Right atrium auricular region (tissue), 2 donors: ENCODE measurements around the gene MGAT5. TPM values are rescaled to one million over a fixed set of nuclear protein-coding genes. Genes with fewer than 3 reads are reported as not detected.

ENCODE experiments used
- DNase-seq: peaks from one replicate; pipeline ENCODE4 v3.0.0-alpha.2; 2019; ENCODE audit warnings: low spot score
- H3K27ac ChIP-seq, 2 donors: fragments of 200-600 bp; sonication (generic); 1 replicate in 1 of 2; 2 replicates in 1 of 2; pipeline ENCODE4 v1.5.1; 2016 to 2019
- H3K27me3 ChIP-seq, 2 donors: fragments of 200-600 bp; sonication (generic); one replicate each; pipeline versions ENCODE4 v1.5.1 to v1.6.0; 2017 to 2019
- H3K36me3 ChIP-seq: fragments of 200-600 bp; sonication (generic); one replicate; pipeline ENCODE4 v1.5.1; 2016
- H3K4me1 ChIP-seq, 2 donors: fragments of 200-600 bp; sonication (generic); one replicate each; pipeline versions ENCODE4 v1.5.1 to v1.6.0; 2017 to 2019
- H3K4me3 ChIP-seq, 2 donors: fragments of 200-600 bp; sonication (generic); 1 replicate in 1 of 2; 2 replicates in 1 of 2; pipeline ENCODE4 v1.5.1; 2017 to 2019; ENCODE audit warnings: mild to moderate bottlenecking in 1 of 2, moderate library complexity in 1 of 2
- H3K9me3 ChIP-seq, 2 donors: fragments of 200-600 bp; sonication (generic); one replicate each; pipeline ENCODE4 v1.5.1; 2019
- CTCF ChIP-seq, 2 donors: fragments of 200-600 bp; sonication (generic); IDR thresholded peaks; one replicate each; pipeline ENCODE4 v1.5.1; 2019; ENCODE audit warnings: antibody characterized with exemption in 2 of 2
- total RNA-seq, 2 donors: library from RNA; depleted of rRNA; stranded (reverse); fragments of >200 nt; gene quantifications; one replicate each; pipeline ENCODE4 v1.1.0, GENCODE V29; 2016

MGAT5 gene
- total RNA-seq, 2 donors from 2014 or later = 56.9 to 91.0 TPM

- Histone ChIP-seq H3K4me3 (no peak overlapping the region), H3K9me3 (no peaks in the 10 kb centered on the region), H3K27me3 (no peaks in the 10 kb centered on the region), H3K4me1 (peaks cover 0 to 32% of the 10 kb centered on the region in 2 donors), H3K36me3 (peaks cover 30% of the 10 kb centered on the region), H3K27ac (peak overlapping the region; percentile 12 to 38)
- TF ChIP-seq CTCF (IDR thresholded peaks at IDR 0.05) = no peak
- no peak for DNase-seq
Measured at GRCh38 chr2:134449751-134450513, 196.1 kb downstream of the MGAT5 start.

GRCh38 chr2:134451347-134451630 is 197.4 kb downstream of the MGAT5 start:
- H3K4me1 ChIP-seq = peaks cover 0 to 25% of the 10 kb centered on the region in 2 donors
- H3K9me3 ChIP-seq = no peaks in the 10 kb centered on the region
- H3K36me3 ChIP-seq = peaks cover 26% of the 10 kb centered on the region
- no peak overlapping the region for H3K4me3 ChIP-seq
- H3K27me3 ChIP-seq = no peaks in the 10 kb centered on the region
- TF ChIP-seq CTCF (IDR thresholded peaks at IDR 0.05) = no peak
- DNase-seq = no peak
- no peak overlapping the region for H3K27ac ChIP-seq

- no peak for TF ChIP-seq CTCF (IDR thresholded peaks at IDR 0.05)
- no peak for DNase-seq
- H3K4me3 ChIP-seq = no peak overlapping the region
- no peaks in the 10 kb centered on the region for H3K27me3 ChIP-seq
- peaks cover 0 to 18% of the 10 kb centered on the region in 2 donors for H3K4me1 ChIP-seq
- no peaks in the 10 kb centered on the region for H3K9me3 ChIP-seq
- no peak overlapping the region for H3K27ac ChIP-seq
- peaks cover 26% of the 10 kb centered on the region for H3K36me3 ChIP-seq
Measured at GRCh38 chr2:134452042-134452733, 198.3 kb downstream of the MGAT5 start.

- no peaks in the 10 kb centered on the region for H3K27me3 ChIP-seq
- H3K36me3 ChIP-seq = peaks cover 24% of the 10 kb centered on the region
- H3K27ac ChIP-seq = no peak overlapping the region
- DNase-seq = no peak
- H3K4me3 ChIP-seq = no peak overlapping the region
- no peak for TF ChIP-seq CTCF (IDR thresholded peaks at IDR 0.05)
- peaks cover 0 to 18% of the 10 kb centered on the region in 2 donors for H3K4me1 ChIP-seq
- H3K9me3 ChIP-seq = no peaks in the 10 kb centered on the region
Measured at GRCh38 chr2:134453476-134453875, 199.6 kb downstream of the MGAT5 start.

GRCh38 chr2:134453973-134454372 is 200.1 kb downstream of the MGAT5 start:
- peaks cover 0 to 18% of the 10 kb centered on the region in 2 donors for H3K4me1 ChIP-seq
- peaks cover 19% of the 10 kb centered on the region for H3K36me3 ChIP-seq
- no peaks in the 10 kb centered on the region for H3K9me3 ChIP-seq
- no peak for TF ChIP-seq CTCF (IDR thresholded peaks at IDR 0.05)
- no peaks in the 10 kb centered on the region for H3K27me3 ChIP-seq
- peak overlapping the region in 1 of 2 donors; percentile 4 for H3K27ac ChIP-seq
- no peak overlapping the region for H3K4me3 ChIP-seq
- DNase-seq = no peak
